ENCODE measurements around the gene MRPL9. TPM values are rescaled to one million over a fixed set of nuclear protein-coding genes. Genes with fewer than 3 reads are reported as not detected.

MRPL9 gene
- total and polyA plus RNA-seq, 10 of the 15 experiments (the other 5 are each of a cell fraction or from before 2014, with no cell fraction given): 35.7 to 161 (median 110) TPM

GRCh38 chr1:151799179-151800022, 36.1 kb upstream of the MRPL9 start (continued):
- TF ChIP-seq ZNF687 (IDR thresholded peaks at IDR 0.05): no peak
- no peak for TF ChIP-seq HDAC2 (IDR thresholded peaks at IDR 0.05)
- no peak for TF ChIP-seq NFIC (IDR thresholded peaks at IDR 0.05; ENCODE audit: low read depth, low read length)
- no peak for TF ChIP-seq ZNF384 (IDR thresholded peaks at IDR 0.05; ENCODE audit: borderline replicate concordance, low read depth, low read length)
- no peak for TF ChIP-seq TCF3 (IDR thresholded peaks at IDR 0.05; ENCODE audit: borderline replicate concordance, insufficient read depth, low read depth, low read length)
- TF ChIP-seq, protein P1, sequence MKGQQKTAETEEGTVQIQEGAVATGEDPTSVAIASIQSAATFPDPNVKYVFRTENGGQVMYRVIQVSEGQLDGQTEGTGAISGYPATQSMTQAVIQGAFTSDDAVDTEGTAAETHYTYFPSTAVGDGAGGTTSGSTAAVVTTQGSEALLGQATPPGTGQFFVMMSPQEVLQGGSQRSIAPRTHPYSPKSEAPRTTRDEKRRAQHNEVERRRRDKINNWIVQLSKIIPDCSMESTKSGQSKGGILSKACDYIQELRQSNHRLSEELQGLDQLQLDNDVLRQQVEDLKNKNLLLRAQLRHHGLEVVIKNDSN (IDR thresholded peaks at IDR 0.05; ENCODE audit: borderline replicate concordance, extremely low read length, insufficient read depth, low read depth, low read length): no peak

Measured in GM12878 (cell line).